ENCODE measurements around the gene CEP290. TPM values are rescaled to one million over a fixed set of nuclear protein-coding genes. Genes with fewer than 3 reads are reported as not detected.
A peak's percentile ranks its signal among the peaks of the same experiment; 100 is the strongest.
"Not testable (repeated sequence)": the region's sequence is repeated elsewhere in the genome, so short reads cannot be mapped to it uniquely, and the experiment has no call there.

Gene CEP290
- total and polyA plus RNA-seq, 4 donors: 2.1 to 16.2 (median 8.1) TPM

DNA sequence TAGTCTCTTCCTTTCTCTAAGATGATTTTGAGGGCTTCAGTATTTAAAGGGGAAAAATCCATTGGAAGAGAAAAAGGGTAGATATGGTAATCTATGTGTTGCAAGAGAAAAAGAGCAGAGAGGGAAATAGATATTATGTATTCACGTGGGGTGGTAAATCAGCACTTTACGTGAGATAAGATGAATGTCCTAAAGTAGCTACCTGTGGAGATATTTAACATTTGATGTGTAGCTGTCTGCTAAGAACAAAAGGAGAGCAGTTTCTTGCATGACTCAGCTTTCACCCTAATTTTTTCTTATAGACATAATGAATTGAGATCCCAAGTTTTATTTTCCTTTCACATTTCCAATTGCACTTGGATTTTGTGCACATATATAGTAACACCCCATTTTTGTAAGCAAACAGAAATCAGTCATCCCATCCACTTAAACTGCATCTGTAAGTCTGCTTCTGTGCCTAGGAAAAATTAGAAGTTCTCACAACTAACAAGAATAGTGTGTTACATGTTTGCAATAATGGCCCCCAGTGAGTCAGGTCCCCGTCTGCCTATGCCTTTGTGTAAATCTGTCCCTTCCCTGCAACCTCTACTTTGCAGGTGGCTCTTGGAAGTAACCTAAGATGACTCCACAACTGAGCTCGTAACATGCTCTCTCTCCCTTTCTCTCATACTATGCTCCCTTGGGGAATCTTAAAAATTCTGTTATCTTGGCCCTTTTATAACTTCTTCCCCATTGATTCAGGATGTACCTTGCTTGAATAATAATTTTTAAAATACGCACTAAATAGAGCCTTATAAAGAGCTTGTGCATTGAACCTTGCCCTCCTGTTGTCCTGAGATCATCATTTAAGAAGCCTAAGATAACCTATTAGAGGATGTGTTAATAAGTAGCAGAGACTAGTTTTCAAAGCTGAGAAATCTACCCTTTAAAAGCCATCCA lies 3.9 kb upstream of the CEP290 start:
- no peaks in the 10 kb centered on the region for H3K27me3 ChIP-seq (ENCODE audit: control insufficient read depth in 1 of 2, insufficient read depth in 2 of 2, low read length in 1 of 2)
- intact Hi-C loops (cut with DNase I): no loop called here
- DNase-seq: no peak
- no peak for ATAC-seq (ENCODE audit: low FRiP score)
- H3K4me3 ChIP-seq (ENCODE audit: low read length in 2 of 2): no peak overlapping the region
- no peaks in the 10 kb centered on the region for H3K36me3 ChIP-seq (ENCODE audit: control insufficient read depth in 1 of 2, insufficient read depth in 2 of 2, low read length in 1 of 2)
- H3K9me3 ChIP-seq (ENCODE audit: control insufficient read depth, low read length): no peaks in the 10 kb centered on the region
- H3K27ac ChIP-seq (ENCODE audit: low read depth in 1 of 2, low read length in 2 of 2): no peak overlapping the region
- whole genome bisulfite sequencing, 2 donors: 80 to 82% methylated on average over 5 of the region's 5 CpGs
- peaks cover 0 to 1% of the 10 kb centered on the region in 2 donors for H3K4me1 ChIP-seq (ENCODE audit: control insufficient read depth in 1 of 2, insufficient read depth in 2 of 2, low read length in 2 of 2)

DNA sequence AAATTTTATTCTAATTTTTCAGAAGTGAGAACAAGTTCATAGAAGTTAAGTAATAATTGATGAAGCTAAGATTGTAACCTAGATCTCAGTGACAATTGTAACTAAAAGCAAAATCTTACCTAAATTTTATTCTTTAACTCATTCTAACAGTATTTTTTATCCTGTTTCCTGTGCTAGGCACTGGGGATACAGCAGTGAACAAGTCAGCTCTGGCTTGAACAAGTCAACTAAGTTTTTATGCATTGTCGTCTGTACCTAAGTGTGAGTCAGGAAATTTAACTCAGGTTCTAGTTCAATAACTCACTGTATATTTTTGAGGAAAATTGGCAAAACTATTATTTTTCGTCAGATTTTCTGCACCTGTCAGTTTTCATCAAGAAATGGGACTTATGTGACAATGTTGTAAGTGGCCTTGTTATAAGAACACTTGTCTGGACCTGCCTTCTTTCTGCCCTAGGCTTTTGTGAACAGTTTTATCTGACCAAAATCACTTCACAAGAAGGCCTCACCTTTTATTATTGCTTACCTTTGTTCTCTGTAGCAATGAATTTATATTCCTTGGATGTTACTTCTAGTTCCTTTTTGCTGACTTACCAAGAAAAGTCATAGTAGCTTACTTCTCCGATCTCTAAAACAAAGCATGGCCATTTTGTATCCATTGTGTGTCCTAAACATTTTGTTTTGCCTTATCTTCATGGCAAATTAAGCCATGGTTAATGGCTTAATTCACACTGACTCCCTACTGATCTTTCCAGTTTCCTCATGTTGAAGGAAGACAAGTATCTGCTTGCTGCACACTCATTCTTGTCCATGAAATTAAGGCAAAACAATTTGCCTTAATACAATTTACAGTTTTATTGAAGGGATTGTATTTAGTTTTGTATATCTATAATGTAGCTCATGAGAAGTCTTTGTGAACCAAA lies 2.9 kb upstream of the CEP290 start:
- ATAC-seq (ENCODE audit: low FRiP score) (no peak), DNase-seq (no peak)
- no peak overlapping the region for H3K4me3 ChIP-seq (ENCODE audit: low read length in 2 of 2)
- intact Hi-C loops (cut with DNase I): no loop called here
- H3K27ac ChIP-seq (ENCODE audit: low read depth in 1 of 2, low read length in 2 of 2): no peak overlapping the region
- H3K36me3 ChIP-seq (ENCODE audit: control insufficient read depth in 1 of 2, insufficient read depth in 2 of 2, low read length in 1 of 2): no peaks in the 10 kb centered on the region
- no peaks in the 10 kb centered on the region for H3K27me3 ChIP-seq (ENCODE audit: control insufficient read depth in 1 of 2, insufficient read depth in 2 of 2, low read length in 1 of 2)
- no peaks in the 10 kb centered on the region for H3K9me3 ChIP-seq (ENCODE audit: control insufficient read depth, low read length)
- 87 to 92% methylated on average over 3 of the region's 3 CpGs for WGBS, 2 donors
- peaks cover 0 to 1% of the 10 kb centered on the region in 2 donors for H3K4me1 ChIP-seq (ENCODE audit: control insufficient read depth in 1 of 2, insufficient read depth in 2 of 2, low read length in 2 of 2)

DNA sequence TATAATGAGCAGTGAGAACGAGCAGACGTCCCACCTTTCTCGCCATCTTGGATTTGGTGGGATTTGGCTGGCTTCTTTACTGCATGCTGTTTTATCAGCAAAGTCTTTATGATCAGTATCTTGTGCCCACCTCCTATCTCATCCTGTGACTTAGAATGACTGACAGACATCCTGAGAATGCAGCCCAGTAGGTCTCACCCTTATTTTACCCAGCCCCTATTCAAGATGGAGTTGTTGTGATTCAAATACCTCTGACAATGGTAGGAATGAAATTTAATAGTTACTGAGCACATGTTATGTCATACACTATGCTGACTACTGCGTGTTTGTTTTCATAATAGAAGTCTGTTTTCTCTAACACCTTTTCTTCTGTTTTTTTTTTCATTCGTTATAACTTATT lies 2.1 kb upstream of the CEP290 start:
- Histone ChIP-seq H3K9me3 (ENCODE audit: control insufficient read depth, low read length) (no peaks in the 10 kb centered on the region), H3K36me3 (ENCODE audit: control insufficient read depth in 1 of 2, insufficient read depth in 2 of 2, low read length in 1 of 2) (no peaks in the 10 kb centered on the region), H3K4me3 (ENCODE audit: low read length in 2 of 2) (no peak overlapping the region), H3K27ac (ENCODE audit: low read depth in 1 of 2, low read length in 2 of 2) (no peak overlapping the region), H3K4me1 (ENCODE audit: control insufficient read depth in 1 of 2, insufficient read depth in 2 of 2, low read length in 2 of 2) (peaks cover 0 to 1% of the 10 kb centered on the region in 2 donors), H3K27me3 (ENCODE audit: control insufficient read depth in 1 of 2, insufficient read depth in 2 of 2, low read length in 1 of 2) (no peaks in the 10 kb centered on the region)
- ATAC-seq (ENCODE audit: low FRiP score) (no peak), DNase-seq (no peak)
- intact Hi-C loops (cut with DNase I): no loop called here
- 93 to 96% methylated on average over 5 of the region's 5 CpGs for WGBS, 2 donors

DNA sequence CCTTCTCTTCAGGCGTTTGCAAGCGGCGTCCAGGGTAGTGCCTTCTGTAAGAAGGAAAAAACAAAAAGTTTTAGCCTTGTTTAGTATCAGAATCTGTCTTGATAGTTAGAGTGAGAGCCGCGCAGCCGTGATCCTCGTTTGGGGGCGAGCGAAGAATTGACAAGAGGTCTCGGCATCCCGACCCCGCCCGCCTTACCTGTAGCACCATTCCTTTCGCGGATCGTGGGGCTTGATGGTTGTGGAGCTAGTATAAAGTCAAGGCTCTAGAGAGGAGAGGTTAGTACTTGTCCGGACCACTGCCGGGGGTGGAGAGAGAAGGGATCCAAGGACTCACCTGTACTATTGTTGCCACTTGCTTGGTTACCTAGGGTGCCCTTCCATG lies 713 bp upstream of the CEP290 start:
- ATAC-seq (ENCODE audit: low FRiP score): peak; percentile 1
- intact Hi-C loops (cut with DNase I): no loop called here

DNA sequence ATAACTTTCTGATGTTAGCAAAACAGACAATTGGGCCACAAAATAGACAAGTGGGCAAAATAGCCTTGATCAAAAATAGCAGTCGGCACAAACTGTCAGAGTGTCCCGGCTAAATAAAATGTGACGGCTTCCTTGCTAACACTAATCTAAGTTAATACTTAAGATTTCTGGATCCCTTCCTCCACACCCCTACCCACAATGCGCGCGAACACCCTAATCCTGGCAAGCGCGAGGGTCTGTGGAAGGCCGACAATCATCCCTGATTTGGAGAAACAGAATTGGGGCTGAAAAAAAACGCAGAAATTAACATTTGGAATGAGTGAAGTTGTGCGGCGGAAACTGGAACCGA lies 489 bp downstream of the CEP290 start:
- ATAC-seq (ENCODE audit: low FRiP score): peak; percentile 4
- H3K4me3 ChIP-seq (ENCODE audit: low read length in 2 of 2): peak overlapping the region; percentile 44 to 53
- no peaks in the 10 kb centered on the region for H3K36me3 ChIP-seq (ENCODE audit: control insufficient read depth in 1 of 2, insufficient read depth in 2 of 2, low read length in 1 of 2)
- no peaks in the 10 kb centered on the region for H3K4me1 ChIP-seq (ENCODE audit: control insufficient read depth in 1 of 2, insufficient read depth in 2 of 2, low read length in 2 of 2)
- peak in 1 of 2 donors; percentile 63 for DNase-seq
- H3K27me3 ChIP-seq (ENCODE audit: control insufficient read depth in 1 of 2, insufficient read depth in 2 of 2, low read length in 1 of 2): no peaks in the 10 kb centered on the region
- no peaks in the 10 kb centered on the region for H3K9me3 ChIP-seq (ENCODE audit: control insufficient read depth, low read length)
- peak overlapping the region in 1 of 2 donors; percentile 19 for H3K27ac ChIP-seq (ENCODE audit: low read depth in 1 of 2, low read length in 2 of 2)
- intact Hi-C loops (cut with DNase I): no loop called here
- 1% methylated on average over 13 of the region's 13 CpGs for WGBS, 2 donors

More for the DNA sequence above, 713 bp upstream of the CEP290 start:
- H3K4me1 ChIP-seq (ENCODE audit: control insufficient read depth in 1 of 2, insufficient read depth in 2 of 2, low read length in 2 of 2): peaks cover 0 to 1% of the 10 kb centered on the region in 2 donors
- H3K9me3 ChIP-seq (ENCODE audit: control insufficient read depth, low read length): no peaks in the 10 kb centered on the region
- peak; percentile 55 to 80 for DNase-seq
- peak overlapping the region; percentile 76 to 84 for H3K4me3 ChIP-seq (ENCODE audit: low read length in 2 of 2)
- H3K27me3 ChIP-seq (ENCODE audit: control insufficient read depth in 1 of 2, insufficient read depth in 2 of 2, low read length in 1 of 2): no peaks in the 10 kb centered on the region
- H3K36me3 ChIP-seq (ENCODE audit: control insufficient read depth in 1 of 2, insufficient read depth in 2 of 2, low read length in 1 of 2): no peaks in the 10 kb centered on the region
- WGBS, 2 donors: 0% methylated on average over 18 of the region's 18 CpGs
- H3K27ac ChIP-seq (ENCODE audit: low read depth in 1 of 2, low read length in 2 of 2): peak overlapping the region in 1 of 2 donors; percentile 34

DNA sequence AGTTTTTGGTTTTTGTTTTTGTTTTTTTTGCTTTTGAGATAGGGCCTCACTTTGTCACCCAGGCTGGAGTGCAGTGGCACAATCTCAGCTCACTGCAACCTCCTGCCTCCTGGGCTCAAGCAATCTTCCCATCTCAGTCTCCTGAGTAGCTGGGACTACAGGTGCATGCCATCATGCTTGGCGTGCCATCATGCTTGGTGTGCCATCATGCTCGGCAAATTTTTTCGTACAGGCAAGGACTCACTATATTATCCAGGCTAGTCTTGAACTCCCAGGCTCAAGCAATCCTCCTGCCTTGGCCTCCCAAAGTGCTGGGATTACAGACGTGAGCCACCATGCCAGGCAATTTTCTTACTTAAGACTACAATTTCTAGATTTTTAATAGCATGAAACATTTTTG lies 2.2 kb downstream of the CEP290 start:
- ATAC-seq (ENCODE audit: low FRiP score); H3K36me3 ChIP-seq (ENCODE audit: control insufficient read depth in 1 of 2, insufficient read depth in 2 of 2, low read length in 1 of 2); H3K4me1 ChIP-seq (ENCODE audit: control insufficient read depth in 1 of 2, insufficient read depth in 2 of 2, low read length in 2 of 2); H3K27me3 ChIP-seq (ENCODE audit: control insufficient read depth in 1 of 2, insufficient read depth in 2 of 2, low read length in 1 of 2); intact Hi-C loops (cut with DNase I); H3K4me3 ChIP-seq (ENCODE audit: low read length in 2 of 2); H3K27ac ChIP-seq (ENCODE audit: low read depth in 1 of 2, low read length in 2 of 2); H3K9me3 ChIP-seq (ENCODE audit: control insufficient read depth, low read length): not testable (repeated sequence)
- 96% methylated on average over 4 of the region's 4 CpGs for WGBS, 2 donors
- peak in 1 of 2 donors; percentile 64 for DNase-seq

DNA sequence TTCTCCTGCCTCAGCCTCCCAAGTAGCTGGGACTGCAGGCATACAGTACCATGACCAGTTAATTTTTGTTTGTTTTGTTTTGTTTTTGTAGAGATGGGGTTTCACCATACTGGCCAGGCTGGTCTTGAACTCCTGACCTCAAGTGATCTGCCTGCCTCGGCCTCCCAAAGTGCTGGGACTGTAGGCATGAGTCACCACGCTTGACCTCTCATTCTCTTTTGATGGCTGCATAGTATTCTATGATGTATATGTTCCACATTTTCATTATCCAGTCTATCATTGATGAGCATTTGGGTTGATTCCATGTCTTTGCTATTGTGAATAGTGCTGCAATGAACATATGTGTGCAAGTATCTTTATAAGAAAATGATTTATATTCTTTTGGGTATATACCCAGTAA lies 8.7 kb downstream of the CEP290 start:
- H3K4me1 ChIP-seq (ENCODE audit: control insufficient read depth in 1 of 2, insufficient read depth in 2 of 2, low read length in 2 of 2); ATAC-seq (ENCODE audit: low FRiP score); DNase-seq; H3K36me3 ChIP-seq (ENCODE audit: control insufficient read depth in 1 of 2, insufficient read depth in 2 of 2, low read length in 1 of 2); H3K9me3 ChIP-seq (ENCODE audit: control insufficient read depth, low read length); intact Hi-C loops (cut with DNase I); H3K4me3 ChIP-seq (ENCODE audit: low read length in 2 of 2); H3K27me3 ChIP-seq (ENCODE audit: control insufficient read depth in 1 of 2, insufficient read depth in 2 of 2, low read length in 1 of 2); H3K27ac ChIP-seq (ENCODE audit: low read depth in 1 of 2, low read length in 2 of 2): not testable (repeated sequence)
- WGBS, 2 donors: 94 to 97% methylated on average over 2 of the region's 2 CpGs

DNA sequence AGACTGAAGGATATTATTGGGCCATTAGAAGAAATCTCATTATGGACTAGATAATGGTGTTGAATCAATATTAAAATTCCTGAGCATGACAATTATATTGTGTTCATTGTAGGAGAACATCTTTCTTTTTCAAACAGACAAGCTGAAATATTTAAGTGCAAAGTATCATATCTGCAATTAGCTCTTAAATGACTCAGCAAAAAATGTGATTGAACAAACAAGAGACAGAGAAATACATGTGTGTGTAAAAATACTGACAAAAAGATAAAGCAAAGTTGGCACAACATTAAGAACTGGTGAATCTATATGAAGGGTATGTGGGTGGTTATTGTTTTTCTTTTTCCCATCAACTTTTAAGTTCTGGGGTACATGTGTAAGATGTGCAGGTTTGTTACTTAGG lies 9.5 kb downstream of the CEP290 start:
- DNase-seq: no peak
- Histone ChIP-seq H3K27me3 (ENCODE audit: control insufficient read depth in 1 of 2, insufficient read depth in 2 of 2, low read length in 1 of 2) (no peaks in the 10 kb centered on the region), H3K4me3 (ENCODE audit: low read length in 2 of 2) (no peak overlapping the region), H3K4me1 (ENCODE audit: control insufficient read depth in 1 of 2, insufficient read depth in 2 of 2, low read length in 2 of 2) (no peaks in the 10 kb centered on the region), H3K27ac (ENCODE audit: low read depth in 1 of 2, low read length in 2 of 2) (no peak overlapping the region), H3K36me3 (ENCODE audit: control insufficient read depth in 1 of 2, insufficient read depth in 2 of 2, low read length in 1 of 2) (no peaks in the 10 kb centered on the region), H3K9me3 (ENCODE audit: control insufficient read depth, low read length) (no peaks in the 10 kb centered on the region)
- ATAC-seq (ENCODE audit: low FRiP score): no peak
- intact Hi-C loops (cut with DNase I): no loop called here

All from aorta (tissue), 5 donors.